K562 (cell line): ENCODE data around the gene SLC34A3. TPM values are rescaled to one million over a fixed set of nuclear protein-coding genes. Genes with fewer than 3 reads are reported as not detected.

Experiments used
- ATAC-seq: fragments of 200-7000 bp; cut with Tn5 transposase; 3 replicates; pipeline ENCODE4 v1.9.1; 2020; ENCODE audit warnings: moderate library complexity
- BruUV-seq: library from RNA; stranded (reverse); fragments of 400-500 nt; replicated peaks from 2 replicates; lab custom pipeline; 2021; lab: Mats Ljungman, UMichigan
- CTCF ChIA-PET: fragments of 300-600 bp; formaldehyde crosslinking; extraction: SDS; loops from one replicate; lab custom pipeline; 2021; ENCODE audit warnings: low intra/inter-chr PET ratio; lab: Yijun Ruan, JAX
- POLR2A ChIA-PET: fragments of 300-600, 350-650 bp; sonication (Branson Sonifier 250); formaldehyde crosslinking; extraction: SDS; loops from one replicate; lab custom pipeline; 2021; ENCODE audit warnings: antibody characterized with exemption, inconsistent platforms; lab: Yijun Ruan, JAX
- DNase-seq, 4 experiments: peaks; one replicate each; pipeline versions ENCODE4 v3.0.0 to v3.0.0-alpha.2; 2011 to 2018; ENCODE audit warnings: low spot score in 3 of 4, mixed read lengths in 3 of 4; ENCODE audit errors: extremely low read depth in 1 of 4
- FAIRE-seq: peaks from 2 replicates; lab custom pipeline; 2011; peaks lifted over from hg19 to GRCh38; lab: Jason Lieb, UNC
- H2AFZ ChIP-seq: 2 replicates; pipeline ENCODE4 v1.6.0; 2011; ENCODE audit warnings: low read depth, low read length, control low read depth, inconsistent platforms
- H3K27ac ChIP-seq: fragments of 200-600 bp; 3 replicates; pipeline ENCODE4 v1.8.0; 2011; ENCODE audit warnings: low read depth, mild to moderate bottlenecking, control low read depth, inconsistent platforms, low read length, moderate library complexity, mixed read lengths; ENCODE audit errors: extremely low read depth
- H3K27me3 ChIP-seq, 2 experiments: fragments of 300-600 bp in 1 of 2; 2 replicates in 1 of 2; 3 replicates in 1 of 2; pipeline versions ENCODE4 v1.6.0 to v1.8.0; 2011; ENCODE audit warnings: inconsistent platforms in 2 of 2, low read length in 2 of 2, mild to moderate bottlenecking in 1 of 2, mixed read lengths in 1 of 2, moderate library complexity in 1 of 2; ENCODE audit not compliant: control insufficient read depth in 2 of 2, insufficient read depth in 2 of 2
- H3K36me3 ChIP-seq: fragments of 300-600 bp; 3 replicates; pipeline ENCODE4 v1.8.0; 2011; ENCODE audit warnings: mild to moderate bottlenecking, low read length, inconsistent platforms; ENCODE audit not compliant: control insufficient read depth, insufficient read depth
- H3K4me1 ChIP-seq, 2 experiments: fragments of 200-600 bp in 1 of 2; replicated peaks in 1 of 2; 2 replicates in 1 of 2; 3 replicates in 1 of 2; pipeline versions ENCODE4 v1.5.1 to v1.8.0; 2011; ENCODE audit warnings: inconsistent platforms in 2 of 2, low read length in 2 of 2, mild to moderate bottlenecking in 1 of 2, mixed read lengths in 1 of 2, moderate library complexity in 1 of 2; ENCODE audit not compliant: control insufficient read depth in 2 of 2, insufficient read depth in 2 of 2
- H3K4me2 ChIP-seq: 2 replicates; pipeline ENCODE4 v1.6.1; 2011; ENCODE audit warnings: low read length, control low read depth, inconsistent platforms, mixed read lengths; ENCODE audit not compliant: insufficient read depth
- H3K4me3 ChIP-seq: fragments of 200-600 bp; sonication (generic), shearing (Covaris generic); 2 replicates; pipeline ENCODE4 v1.5.1; 2016; ENCODE audit warnings: control low read depth, inconsistent platforms
- H3K79me2 ChIP-seq: fragments of 200-600 bp; 3 replicates; pipeline ENCODE4 v1.8.0; 2011; ENCODE audit warnings: low read length, inconsistent platforms; ENCODE audit not compliant: control insufficient read depth, insufficient read depth
- H3K9ac ChIP-seq, 2 experiments: 2 replicates each; pipeline versions ENCODE4 v1.6.0 to v1.6.1; 2011; ENCODE audit warnings: low read depth in 2 of 2, low read length in 2 of 2, control low read depth in 1 of 2, inconsistent platforms in 1 of 2, mild to moderate bottlenecking in 1 of 2, mixed read lengths in 1 of 2; ENCODE audit not compliant: insufficient read depth in 1 of 2
- H3K9me1 ChIP-seq: one replicate; pipeline ENCODE4 v1.6.0; 2011; ENCODE audit warnings: inconsistent platforms, mild to moderate bottlenecking, low read length, moderate library complexity; ENCODE audit not compliant: control insufficient read depth, insufficient read depth
- H3K9me3 ChIP-seq: replicated peaks from 2 replicates; pipeline ENCODE4 v1.5.1; 2011; ENCODE audit warnings: low read depth, low read length, inconsistent platforms; ENCODE audit not compliant: control insufficient read depth, insufficient read depth
- H4K20me1 ChIP-seq: replicated peaks from 2 replicates; pipeline ENCODE4 v1.6.1; 2011; ENCODE audit warnings: low read length, inconsistent platforms, mixed read lengths; ENCODE audit not compliant: control insufficient read depth, insufficient read depth
- CLOCK ChIP-seq: fragments of 250-450 bp; sonication (Bioruptor Pico); IDR thresholded peaks from 2 replicates; pipeline ENCODE4 v1.4.0; 2020; ENCODE audit warnings: mild to moderate bottlenecking, moderate library complexity, borderline replicate concordance
- FOXA1 ChIP-seq: fragments of 450-650 bp; IDR thresholded peaks from 2 replicates; pipeline ENCODE4 v1.6.1; 2016; ENCODE audit warnings: mild to moderate bottlenecking, borderline replicate concordance
- HNRNPUL1 ChIP-seq: fragments of 200-400 bp; formaldehyde crosslinking; IDR thresholded peaks from 2 replicates; pipeline ENCODE4 v1.6.1; 2017; ENCODE audit warnings: low read length
- JUND ChIP-seq, 2 experiments: IDR thresholded peaks; 2 replicates in 1 of 2; 3 replicates in 1 of 2; pipeline ENCODE4 v1.6.1; 2011; ENCODE audit warnings: borderline replicate concordance in 2 of 2, low read depth in 2 of 2, low read length in 2 of 2, improper control_type of control experiment in 1 of 2, missing biosample characterization in 1 of 2, missing genetic modification characterization in 1 of 2, missing genetic modification reagents in 1 of 2
- RHOXF2B ChIP-seq: fragments of 250-450 bp; sonication (Bioruptor Pico); conservative IDR thresholded peaks from 2 replicates; pipeline ENCODE4 v1.5.1; 2021
- SLC30A9 ChIP-seq: fragments of 250-450 bp; sonication (Bioruptor Pico); IDR thresholded peaks from 2 replicates; pipeline ENCODE4 v1.8.0; 2022; ENCODE audit warnings: mild to moderate bottlenecking, moderate library complexity
- TCF7 ChIP-seq: sonication (generic); IDR thresholded peaks from 2 replicates; pipeline ENCODE4 v1.6.1; 2016; ENCODE audit warnings: antibody characterized with exemption, borderline replicate concordance
- TCFL5 ChIP-seq: fragments of 250-450 bp; sonication (Bioruptor Pico); conservative IDR thresholded peaks from 2 replicates; pipeline ENCODE4 v1.6.1; 2021; ENCODE audit warnings: mild to moderate bottlenecking, moderate library complexity, matching md5 sums
- TEAD1 ChIP-seq, 2 experiments: fragments of 450-650 bp in 1 of 2; sonication (generic) in 1 of 2; formaldehyde crosslinking; IDR thresholded peaks; 2 replicates each; pipeline versions ENCODE4 v1.4.0 to v1.8.0; 2020 to 2022; ENCODE audit warnings: mild to moderate bottlenecking in 2 of 2, missing genetic modification reagents in 1 of 2
- TEAD2 ChIP-seq: fragments of 450-650 bp; IDR thresholded peaks from 2 replicates; pipeline ENCODE4 v1.6.1; 2016; ENCODE audit warnings: missing genetic modification characterization, control low read depth, missing compliant biosample characterization
- THRAP3 ChIP-seq: fragments of 450-650 bp; IDR thresholded peaks from 2 replicates; pipeline ENCODE4 v1.6.1; 2016; ENCODE audit warnings: mild to moderate bottlenecking, inconsistent platforms, borderline replicate concordance
- ZHX1 ChIP-seq: fragments of 150-350 bp; conservative IDR thresholded peaks from 2 replicates; pipeline ENCODE4 v1.6.1; 2014; ENCODE audit warnings: low read length
- WGBS: fragments of 100-300 bp; shearing (Covaris generic); methylation state at CpG from one replicate; pipeline ENCODE4 v1.1.6; 2016; ENCODE audit warnings: low coverage, mixed read lengths; ENCODE audit not compliant: insufficient coverage; ENCODE audit errors: missing lambda C conversion rate; 5-methylcytosine and 5-hydroxymethylcytosine counted together
- in situ Hi-C: fragments of 300-500 bp; cut with MboI; formaldehyde crosslinking; loops from 4 replicates; pipeline ENCODE4 v1.15.0; 2018; ENCODE audit warnings: inconsistent platforms, mixed read lengths
- intact Hi-C: fragments of 100-400 bp; cut with micrococcal nuclease; formaldehyde crosslinking; loops from 2 replicates; pipeline ENCODE4 v1.14.2; 2022
- polyA plus RNA-seq, 8 experiments: library from polyadenylated mRNA; depleted of rRNA in 4 of 8; stranded (reverse) in 5 of 8; unstranded in 3 of 8; fragments of >200 nt; fragmentation: Nextera tagmentation in 2 of 8; fragmentation: Illumina TruSeq in 1 of 8; extraction: Ambion mirVana in 2 of 8; extraction: Trizol in 1 of 8; gene quantifications; 2 replicates each; pipeline versions ENCODE4 v1.2.1 to v1.2.3, GENCODE V29; 2011 to 2014; ENCODE audit warnings: inconsistent platforms in 1 of 8, missing spikeins in 1 of 8
- total RNA-seq, 7 experiments: library from RNA; depleted of rRNA in 6 of 7; stranded (reverse); fragments of >200 nt in 6 of 7; fragmentation: Illumina TruSeq in 2 of 7; extraction: Trizol in 2 of 7; gene quantifications; 2 replicates each; pipeline versions ENCODE4 v1.2.1 to v1.2.3, GENCODE V29; 2011 to 2021; ENCODE audit warnings: low replicate concordance in 1 of 7

Gene SLC34A3
- total and polyA plus RNA-seq, 9 of the 15 experiments (the other 6 are each of a cell fraction or from before 2014, with no cell fraction given), result not detected

GRCh38 chr9:137217276-137218211 lies 13.2 kb upstream of the SLC34A3 start:
- Histone ChIP-seq H4K20me1 (no peaks in the 10 kb centered on the region), H3K9me1 (no peaks in the 10 kb centered on the region), H3K9me3 (no peaks in the 10 kb centered on the region), H2AFZ (peak overlapping the region; percentile 35; the same call in 1 of the 2 replicates), H3K79me2 (peaks cover 18% of the 10 kb centered on the region; the same call in 2 of the 3 replicates), H3K9ac (peak overlapping the region; percentile 76 to 92), H3K4me3 (peak overlapping the region; percentile 40), H3K36me3 (peaks cover 35% of the 10 kb centered on the region; the same call in 2 of the 3 replicates), H3K27me3 (no peaks in the 10 kb centered on the region), H3K27ac (peak overlapping the region; percentile 72), H3K4me1 (peaks cover 28 to 88% of the 10 kb centered on the region in 2 experiments), H3K4me2 (peak overlapping the region; percentile 82)
- intact Hi-C loops, result loop anchor here (2.0 kb wide), 1 partner anchor 17 kb away; the partner anchor contains the start of gene TPRN
- WGBS, result 15% methylated on average over 30 of the region's 36 CpGs
- ATAC-seq (peak; percentile 88), FAIRE-seq (peak; percentile 98), DNase-seq (peak; percentile 84 to 92 (median 88))
- CTCF ChIA-PET, result no interaction called here
- POLR2A ChIA-PET, result interaction anchor here (0.5 to 2.1 kb wide), 9 partner anchors 8 to 90 kb away, joined by 3 to 13 read pairs (median 4); no protein-coding TSS in a partner anchor
- TSS peak; percentile 37 for BruUV-seq
- in situ Hi-C loops, result no loop called here
- TF ChIP-seq ZHX1 (no peak), TCF7 (no peak), TEAD1 (CRISPR knock-in tag; IDR thresholded peaks at IDR 0.05) (no peak), CLOCK (no peak), JUND (IDR thresholded peaks at IDR 0.05; ENCODE audit: borderline replicate concordance, low read depth, low read length) (peak; percentile 21; the same call in 1 of the 2 replicates), JUND (tag; IDR thresholded peaks at IDR 0.05; ENCODE audit: borderline replicate concordance, low read depth, low read length) (no peak), HNRNPUL1 (no peak), TEAD2 (tag) (no peak), THRAP3 (no peak), SLC30A9 (CRISPR knock-in tag) (no peak), FOXA1 (no peak), RHOXF2B (CRISPR knock-in tag) (no peak), TCFL5 (CRISPR knock-in tag) (no peak)
